Bronchial epithelial cell (primary cell): ENCODE data around the gene USP32. TPM values are rescaled to one million over a fixed set of nuclear protein-coding genes. Genes with fewer than 3 reads are reported as not detected.
"Not testable (repeated sequence)": the region's sequence is repeated elsewhere in the genome, so short reads cannot be mapped to it uniquely, and the experiment has no call there.

ENCODE experiments used
- DNase-seq: peaks from one replicate; pipeline ENCODE4 v3.0.0-alpha.2; 2010; ENCODE audit warnings: low read depth
- FAIRE-seq: peaks from 2 replicates; lab custom pipeline; 2011; peaks lifted over from hg19 to GRCh38; lab: Jason Lieb, UNC
- H3K27me3 ChIP-seq: 2 replicates; pipeline ENCODE4 v1.5.1; 2011; ENCODE audit warnings: low read length; ENCODE audit not compliant: control insufficient read depth, insufficient read depth
- H3K36me3 ChIP-seq: 2 replicates; pipeline ENCODE4 v1.5.1; 2011; ENCODE audit warnings: low read length; ENCODE audit not compliant: control insufficient read depth, insufficient read depth
- H3K4me3 ChIP-seq: 2 replicates; pipeline ENCODE4 v1.5.1; 2011; ENCODE audit warnings: mild to moderate bottlenecking, low read depth, low read length, control low read depth
- total RNA-seq: library from RNA; depleted of rRNA; stranded (reverse); fragments of >200 nt; gene quantifications from 2 replicates; pipeline ENCODE4 v1.2.1, GENCODE V29; 2014
- TF ChIP-seq, protein P1 (sequence below): IDR thresholded peaks from 2 replicates; pipeline ENCODE4 v1.5.1; 2011; ENCODE audit warnings: mild to moderate bottlenecking, moderate library complexity, low read length, control low read depth, inconsistent platforms; ENCODE audit not compliant: insufficient read depth, severe bottlenecking

The USP32 gene
- total RNA-seq, 1 donor from 2014 or later, result 35.8 TPM

DNA sequence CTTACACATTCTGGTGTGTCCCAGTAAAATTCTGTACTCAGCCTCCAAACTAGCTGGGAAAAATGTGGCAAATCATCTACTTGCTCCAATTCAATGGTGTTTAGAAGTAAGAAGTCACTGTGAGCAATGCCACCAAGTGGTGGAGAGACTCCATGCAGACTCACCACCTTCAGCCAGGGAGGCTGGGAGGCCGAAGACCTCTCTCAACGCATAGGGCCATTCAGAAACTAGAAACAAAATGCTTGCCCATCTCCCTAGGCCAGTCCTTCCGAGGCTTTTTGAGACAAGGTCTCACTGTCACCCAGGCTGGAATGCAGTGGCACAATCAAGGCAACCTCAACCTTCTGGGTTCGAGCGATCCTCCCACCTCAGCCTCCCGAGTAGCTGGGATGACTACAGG is 217.2 kb downstream of the USP32 start:
- TF ChIP-seq, protein P1, sequence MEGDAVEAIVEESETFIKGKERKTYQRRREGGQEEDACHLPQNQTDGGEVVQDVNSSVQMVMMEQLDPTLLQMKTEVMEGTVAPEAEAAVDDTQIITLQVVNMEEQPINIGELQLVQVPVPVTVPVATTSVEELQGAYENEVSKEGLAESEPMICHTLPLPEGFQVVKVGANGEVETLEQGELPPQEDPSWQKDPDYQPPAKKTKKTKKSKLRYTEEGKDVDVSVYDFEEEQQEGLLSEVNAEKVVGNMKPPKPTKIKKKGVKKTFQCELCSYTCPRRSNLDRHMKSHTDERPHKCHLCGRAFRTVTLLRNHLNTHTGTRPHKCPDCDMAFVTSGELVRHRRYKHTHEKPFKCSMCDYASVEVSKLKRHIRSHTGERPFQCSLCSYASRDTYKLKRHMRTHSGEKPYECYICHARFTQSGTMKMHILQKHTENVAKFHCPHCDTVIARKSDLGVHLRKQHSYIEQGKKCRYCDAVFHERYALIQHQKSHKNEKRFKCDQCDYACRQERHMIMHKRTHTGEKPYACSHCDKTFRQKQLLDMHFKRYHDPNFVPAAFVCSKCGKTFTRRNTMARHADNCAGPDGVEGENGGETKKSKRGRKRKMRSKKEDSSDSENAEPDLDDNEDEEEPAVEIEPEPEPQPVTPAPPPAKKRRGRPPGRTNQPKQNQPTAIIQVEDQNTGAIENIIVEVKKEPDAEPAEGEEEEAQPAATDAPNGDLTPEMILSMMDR, result peak; percentile 13
- H3K4me3 ChIP-seq, H3K27me3 ChIP-seq, H3K36me3 ChIP-seq, FAIRE-seq, DNase-seq: not testable (repeated sequence)

DNA sequence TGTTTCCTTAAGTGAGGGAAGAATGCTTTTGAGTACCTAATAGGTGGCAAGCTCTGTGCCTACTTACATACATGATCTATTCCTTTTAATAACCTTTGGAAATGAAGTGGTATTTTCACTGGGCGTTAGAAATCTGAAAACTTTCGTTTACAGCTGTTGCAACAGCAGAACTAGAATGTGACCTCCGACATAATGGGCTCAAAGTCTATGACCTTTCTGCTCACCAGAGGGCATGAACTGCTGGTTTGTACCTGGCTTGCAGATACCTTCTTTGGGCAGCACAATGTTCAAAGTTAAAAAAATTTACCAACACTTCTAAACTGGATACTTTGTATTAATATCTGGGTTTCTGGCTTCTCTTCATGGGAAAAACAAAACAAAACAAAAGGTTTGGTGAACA is 217.9 kb downstream of the USP32 start:
- TF ChIP-seq, protein P1, result no peak
- DNase-seq, result no peak
- H3K36me3 ChIP-seq, result no peaks in the 10 kb centered on the region
- H3K4me3 ChIP-seq, result no peak overlapping the region
- H3K27me3 ChIP-seq, result no peaks in the 10 kb centered on the region
- no peak for FAIRE-seq

DNA sequence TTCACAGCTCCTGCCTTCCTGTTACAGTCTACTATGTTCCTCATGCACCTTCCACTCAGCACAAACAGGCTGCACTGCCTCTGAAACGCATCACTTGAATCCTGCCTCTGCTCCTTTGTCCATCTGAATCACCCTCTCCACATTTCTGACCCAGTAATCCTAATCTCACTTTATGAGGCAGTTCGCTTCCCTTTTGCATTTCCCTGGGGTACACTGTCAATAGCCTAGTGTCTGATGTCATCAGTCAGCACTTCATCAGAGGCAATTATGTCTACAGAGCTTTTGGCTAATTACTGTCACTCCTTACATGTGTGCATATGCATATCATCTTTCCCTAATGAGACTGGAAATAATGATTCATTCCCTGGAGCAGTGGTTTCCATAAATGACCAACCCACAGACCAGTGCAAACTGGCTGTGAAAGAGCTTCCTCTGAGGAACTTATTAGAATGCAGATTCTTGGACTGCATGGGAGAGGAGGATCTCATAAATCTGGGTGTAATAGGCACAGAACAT is 218.6 kb downstream of the USP32 start:
- FAIRE-seq (no peak), DNase-seq (peak; percentile 13)
- Histone ChIP-seq H3K4me3 (no peak overlapping the region), H3K27me3 (no peaks in the 10 kb centered on the region), H3K36me3 (no peaks in the 10 kb centered on the region)
- TF ChIP-seq, protein P1, result no peak

DNA sequence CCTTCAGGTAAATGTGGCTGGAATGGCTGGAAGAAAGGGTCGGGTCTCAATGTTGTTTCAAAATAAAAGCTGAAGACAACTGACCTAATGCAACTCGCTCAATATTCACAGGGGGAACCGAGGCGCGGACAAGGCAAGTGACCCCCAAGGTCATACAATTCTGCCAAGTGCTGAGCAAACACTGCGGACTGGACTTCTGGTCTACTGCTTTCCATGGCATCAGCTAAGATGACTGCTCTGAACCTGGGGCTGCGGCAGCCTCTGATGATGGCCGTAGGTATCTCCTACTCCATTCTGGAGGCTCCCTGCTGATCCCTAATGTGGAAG is 220.2 kb downstream of the USP32 start:
- DNase-seq, result no peak
- TF ChIP-seq, protein P1, result no peak

DNA sequence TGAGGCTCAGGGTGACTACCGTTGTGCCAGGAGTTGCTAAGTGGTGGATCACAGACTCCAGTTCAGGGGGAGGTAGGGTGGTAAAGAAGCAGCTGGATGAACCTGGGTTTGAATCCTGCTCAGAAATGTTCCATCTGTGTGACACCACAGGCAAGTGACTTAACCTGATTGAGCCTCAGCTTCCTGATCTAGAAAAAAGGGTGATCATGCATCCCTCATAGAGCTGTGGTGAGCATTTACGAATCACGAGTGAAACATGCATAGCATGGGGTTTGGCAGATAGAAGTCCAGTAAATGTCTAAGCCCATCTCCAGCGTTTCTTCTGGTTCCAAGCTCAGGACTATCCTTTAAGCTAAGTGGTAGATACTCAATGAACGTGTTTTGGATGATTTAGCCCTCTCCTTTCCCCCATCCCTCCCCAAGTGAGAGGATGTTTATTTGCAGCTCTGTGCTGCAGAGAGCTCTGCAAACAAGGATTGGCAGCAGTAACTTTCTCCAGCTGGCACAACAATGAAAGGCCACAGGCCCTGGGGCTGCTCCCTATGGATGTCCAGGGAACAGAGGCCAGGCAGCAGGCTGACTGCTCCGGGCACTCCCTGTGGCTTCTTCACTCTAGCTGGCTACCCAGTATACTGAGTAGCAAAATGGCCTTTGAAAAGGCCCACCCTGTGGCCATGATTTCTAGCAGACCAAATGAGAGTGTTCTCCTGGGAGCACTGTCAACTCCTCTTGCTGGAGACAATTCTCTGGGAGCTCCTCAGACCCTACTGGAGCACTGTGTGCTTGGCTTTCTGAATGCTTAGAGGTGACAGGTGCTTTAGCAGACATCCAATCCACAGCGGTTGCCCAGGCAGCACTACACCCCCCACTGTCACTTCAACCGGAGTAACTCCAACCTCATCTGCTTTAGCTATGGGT is 220.8 kb downstream of the USP32 start:
- TF ChIP-seq, protein P1, result no peak
- H3K36me3 ChIP-seq, result no peaks in the 10 kb centered on the region
- no peak overlapping the region for H3K4me3 ChIP-seq
- no peaks in the 10 kb centered on the region for H3K27me3 ChIP-seq
- no peak for FAIRE-seq
- no peak for DNase-seq

More for the DNA sequence above, 220.2 kb downstream of the USP32 start:
- no peaks in the 10 kb centered on the region for H3K36me3 ChIP-seq
- no peaks in the 10 kb centered on the region for H3K27me3 ChIP-seq
- H3K4me3 ChIP-seq, result no peak overlapping the region
- no peak for FAIRE-seq
